Muscle of back (tissue), 11 donors: ENCODE data around the gene HTR3A. TPM values are rescaled to one million over a fixed set of nuclear protein-coding genes. Genes with fewer than 3 reads are reported as not detected.

ENCODE experiments used
- DNase-seq, 3 donors: peaks; one replicate each; pipeline versions ENCODE4 v3.0.0 to v3.0.0-alpha.2; 2013
- polyA plus RNA-seq, 10 donors: library from polyadenylated mRNA; unstranded; fragments of 120-200 nt; gene quantifications; one replicate each; pipeline ENCODE4 v1.2.1, GENCODE V29; 2013; ENCODE audit not compliant: insufficient read length in 10 of 10

HTR3A gene
- polyA plus RNA-seq, 10 donors: 0.08 to 0.18 (median 0.16) TPM; not detected in 4

DNA sequence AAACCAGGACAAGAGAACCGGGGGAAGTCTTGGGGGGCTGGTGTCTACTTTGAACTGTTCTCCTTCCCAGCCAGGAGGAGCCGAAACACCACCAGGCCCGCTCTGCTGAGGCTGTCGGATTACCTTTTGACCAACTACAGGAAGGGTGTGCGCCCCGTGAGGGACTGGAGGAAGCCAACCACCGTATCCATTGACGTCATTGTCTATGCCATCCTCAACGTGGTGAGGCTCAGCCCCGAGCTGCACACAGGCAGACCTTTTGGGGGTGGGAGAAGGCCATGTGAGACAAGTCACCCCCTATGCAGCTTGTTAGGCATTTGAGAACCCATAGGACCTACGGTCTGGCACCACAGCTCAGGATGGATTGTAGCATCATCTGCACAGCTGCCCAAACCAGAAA lies 2.8 kb downstream of the HTR3A start:
- no peak for DNase-seq

DNA sequence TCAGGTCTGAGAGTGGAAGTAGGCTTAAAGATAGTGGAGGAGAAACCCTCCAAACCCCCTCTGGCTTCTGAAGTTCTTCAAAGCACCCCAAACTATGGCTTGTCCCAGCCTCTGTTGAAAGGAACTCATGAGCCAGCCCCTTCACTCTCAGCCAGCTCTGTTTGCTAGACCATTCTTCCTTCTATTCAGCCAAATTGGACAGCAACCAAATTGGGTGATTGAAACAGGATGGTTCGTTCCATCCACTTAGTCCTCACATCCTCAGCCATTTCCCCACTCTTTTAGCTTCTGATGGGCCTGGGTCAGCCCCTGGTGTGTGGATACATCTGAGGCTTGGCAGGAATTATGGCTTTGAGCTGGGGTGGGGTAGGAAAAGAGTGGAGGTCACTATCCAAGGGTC lies 4.5 kb downstream of the HTR3A start:
- no peak for DNase-seq

GRCh38 chr11:113980785-113981184 lies 5.9 kb downstream of the HTR3A start:
- no peak for DNase-seq

- DNase-seq: no peak
Measured at GRCh38 chr11:113982306-113982705, 7.4 kb downstream of the HTR3A start.

DNA sequence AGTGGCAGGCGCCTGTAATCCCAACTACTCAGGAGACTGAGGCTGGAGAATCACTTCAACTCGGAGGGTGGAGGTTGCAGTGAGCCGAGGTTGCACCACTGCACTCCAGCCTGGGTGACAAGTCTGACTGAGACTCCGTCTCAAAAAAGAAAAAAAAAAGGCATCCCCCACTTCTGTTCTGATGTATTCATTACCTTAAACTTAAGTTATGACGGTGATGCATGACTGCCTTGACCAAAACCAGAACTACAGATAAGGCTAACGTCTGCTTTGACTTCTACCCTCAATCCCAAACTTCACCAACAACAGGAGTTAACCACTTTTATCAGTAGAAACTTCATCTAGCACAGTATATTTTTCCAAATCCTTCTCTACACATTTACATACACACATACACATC lies 9.9 kb downstream of the HTR3A start:
- DNase-seq: no peak

DNA sequence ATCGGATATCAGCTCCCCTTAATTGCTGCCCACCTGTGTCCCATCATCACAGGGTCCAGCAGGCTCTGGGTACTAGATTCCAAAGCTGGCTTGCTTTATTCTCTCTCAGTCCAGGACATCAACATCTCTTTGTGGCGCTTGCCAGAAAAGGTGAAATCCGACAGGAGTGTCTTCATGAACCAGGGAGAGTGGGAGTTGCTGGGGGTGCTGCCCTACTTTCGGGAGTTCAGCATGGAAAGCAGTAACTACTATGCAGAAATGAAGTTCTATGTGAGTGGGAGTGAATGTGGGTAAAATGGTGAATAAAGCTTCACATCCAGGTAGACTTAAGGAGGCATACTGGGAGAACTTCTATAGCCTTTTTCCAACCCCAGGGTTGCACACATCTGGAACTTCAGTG lies 11.0 kb downstream of the HTR3A start:
- no peak for DNase-seq

DNA sequence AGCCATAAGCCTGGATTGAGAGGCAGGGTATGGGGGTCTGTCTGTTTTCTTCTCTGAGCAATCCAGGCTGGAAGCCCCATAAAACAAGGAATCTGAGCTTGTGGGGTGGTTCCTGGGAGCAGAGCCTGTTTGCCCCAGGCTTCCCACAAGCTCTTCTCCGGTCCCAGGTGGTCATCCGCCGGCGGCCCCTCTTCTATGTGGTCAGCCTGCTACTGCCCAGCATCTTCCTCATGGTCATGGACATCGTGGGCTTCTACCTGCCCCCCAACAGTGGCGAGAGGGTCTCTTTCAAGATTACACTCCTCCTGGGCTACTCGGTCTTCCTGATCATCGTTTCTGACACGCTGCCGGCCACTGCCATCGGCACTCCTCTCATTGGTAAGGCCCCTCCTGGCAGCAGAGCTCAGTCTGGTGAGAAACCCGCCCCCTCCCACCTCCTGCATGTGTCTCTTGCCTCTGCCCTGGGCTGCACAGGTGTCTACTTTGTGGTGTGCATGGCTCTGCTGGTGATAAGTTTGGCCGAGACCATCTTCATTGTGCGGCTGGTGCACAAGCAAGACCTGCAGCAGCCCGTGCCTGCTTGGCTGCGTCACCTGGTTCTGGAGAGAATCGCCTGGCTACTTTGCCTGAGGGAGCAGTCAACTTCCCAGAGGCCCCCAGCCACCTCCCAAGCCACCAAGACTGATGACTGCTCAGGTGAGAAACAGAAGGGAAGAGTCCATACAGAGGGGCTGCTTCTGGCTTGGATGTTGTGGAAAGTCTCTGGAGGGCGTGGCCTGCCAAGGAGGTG lies 11.6 kb downstream of the HTR3A start:
- DNase-seq: no peak

GRCh38 chr11:113989381-113989780 lies 14.5 kb downstream of the HTR3A start:
- no peak for DNase-seq

GRCh38 chr11:113989916-113990315 lies 15.0 kb downstream of the HTR3A start:
- no peak for DNase-seq

GRCh38 chr11:113991170-113991569 lies 16.3 kb downstream of the HTR3A start:
- peak; percentile 38 to 67 (median 50) for DNase-seq

GRCh38 chr11:113991718-113992458 lies 17.0 kb downstream of the HTR3A start:
- no peak for DNase-seq

- DNase-seq: no peak
Measured at GRCh38 chr11:113992459-113993110, 17.7 kb downstream of the HTR3A start.

DNA sequence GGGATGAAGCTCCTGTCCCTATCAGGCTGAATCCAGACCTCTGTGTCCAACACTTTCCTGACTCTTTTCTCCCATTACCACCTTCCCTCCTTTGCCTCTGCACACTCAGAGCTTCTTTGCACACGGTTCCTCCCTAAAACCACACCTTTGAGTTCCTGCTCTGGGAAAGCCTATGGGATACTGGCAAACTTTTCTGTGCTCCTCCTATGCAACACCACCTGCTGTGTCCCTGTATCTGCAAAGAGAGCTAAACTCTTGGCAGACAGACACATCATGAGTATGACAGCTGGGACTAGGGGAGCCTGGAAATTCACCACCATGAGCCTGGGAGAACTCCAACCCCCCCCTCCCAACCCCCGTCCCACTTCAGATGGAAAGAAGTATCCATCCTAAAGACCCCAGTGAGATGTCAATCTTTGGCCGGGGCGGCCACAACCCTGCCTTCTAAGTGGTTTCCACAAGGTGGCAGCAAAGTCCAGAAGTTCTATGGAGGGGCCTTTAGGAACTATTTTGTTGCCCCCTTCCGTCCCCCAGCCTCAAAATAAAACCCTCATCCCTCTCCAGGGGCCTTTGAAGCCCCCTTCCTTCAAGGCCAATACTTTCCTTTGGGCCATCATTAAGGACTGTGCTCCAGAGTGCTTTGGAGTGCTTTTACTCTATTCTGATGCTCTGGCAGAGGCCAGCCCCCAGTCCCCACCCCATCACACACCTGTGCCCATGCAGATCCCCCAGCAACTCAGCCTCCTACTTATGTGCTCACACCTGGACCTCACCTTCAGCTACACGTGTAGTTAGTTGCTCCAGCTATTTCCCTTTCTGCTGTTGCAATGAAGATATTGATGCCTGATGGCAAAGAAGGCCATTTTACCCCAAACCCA lies 19.4 kb downstream of the HTR3A start:
- DNase-seq: peak in 1 of 3 donors; percentile 12

- no peak for DNase-seq
Measured at GRCh38 chr11:113997473-113997872, 22.6 kb downstream of the HTR3A start.

DNA sequence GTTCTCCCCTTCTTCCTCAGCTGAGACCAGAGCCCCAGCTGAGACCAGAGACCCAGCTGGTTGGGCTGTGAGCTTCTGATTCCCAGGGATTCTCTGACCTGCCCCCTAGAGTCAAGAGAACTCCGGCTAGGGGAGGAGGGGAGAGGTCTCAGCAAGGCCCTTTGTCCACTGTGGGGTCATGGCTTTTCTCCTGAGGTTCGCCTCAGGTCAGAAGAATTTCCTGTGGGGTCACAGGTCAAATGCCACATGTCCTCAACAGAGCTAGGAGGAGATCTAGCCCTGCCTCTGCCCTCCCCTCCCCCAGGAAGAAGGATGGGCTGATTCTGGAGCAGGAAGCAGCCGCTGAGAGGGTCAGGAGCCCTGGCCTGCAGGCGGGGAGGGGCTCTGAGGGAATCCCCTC lies 23.7 kb downstream of the HTR3A start:
- DNase-seq: no peak

GRCh38 chr11:114000526-114000925 lies 25.6 kb downstream of the HTR3A start:
- DNase-seq: no peak

DNA sequence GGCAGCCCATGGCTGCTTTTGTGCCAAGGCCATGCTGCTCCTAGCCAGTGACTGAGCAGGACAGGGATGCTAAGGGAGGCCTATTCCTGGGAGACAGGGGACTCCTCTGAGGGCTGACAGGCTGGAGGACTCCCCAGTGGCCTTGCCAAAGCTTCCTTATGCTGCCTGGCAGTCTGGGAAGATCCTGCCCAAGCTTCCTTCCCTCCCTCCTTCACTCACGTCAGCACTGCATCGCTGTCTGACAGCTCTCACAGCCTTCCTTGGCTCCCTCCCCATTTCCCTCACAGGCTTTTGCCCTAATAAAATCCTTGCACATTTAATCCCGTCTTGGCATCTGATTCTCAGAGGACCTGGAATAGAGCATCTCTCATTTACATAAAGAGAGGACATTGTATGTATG lies 26.5 kb downstream of the HTR3A start:
- no peak for DNase-seq

GRCh38 chr11:114008331-114008730 lies 33.4 kb downstream of the HTR3A start:
- no peak for DNase-seq

GRCh38 chr11:114010931-114011330 lies 36.0 kb downstream of the HTR3A start:
- no peak for DNase-seq

- DNase-seq: no peak
Measured at GRCh38 chr11:114011443-114011842, 36.5 kb downstream of the HTR3A start.

DNA sequence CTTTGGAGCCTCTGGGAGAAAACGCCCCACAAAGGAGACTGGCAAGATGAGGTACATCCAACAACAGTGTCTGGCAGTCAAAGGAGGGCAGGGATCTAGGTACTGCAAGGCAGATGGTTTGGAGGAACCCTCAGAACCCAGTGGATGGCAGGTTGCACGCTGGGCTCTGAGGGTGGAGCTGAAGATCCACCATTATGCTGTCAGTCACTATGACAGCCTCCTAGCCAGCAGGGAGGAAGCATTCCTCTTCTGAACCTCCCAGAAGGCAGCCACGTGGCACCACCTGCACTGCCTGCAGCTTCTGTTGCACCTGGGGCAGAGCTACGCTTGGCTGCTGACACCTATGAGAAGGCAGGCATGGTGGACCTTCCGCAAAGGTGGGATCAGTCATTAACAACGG lies 40.2 kb downstream of the HTR3A start:
- no peak for DNase-seq

DNA sequence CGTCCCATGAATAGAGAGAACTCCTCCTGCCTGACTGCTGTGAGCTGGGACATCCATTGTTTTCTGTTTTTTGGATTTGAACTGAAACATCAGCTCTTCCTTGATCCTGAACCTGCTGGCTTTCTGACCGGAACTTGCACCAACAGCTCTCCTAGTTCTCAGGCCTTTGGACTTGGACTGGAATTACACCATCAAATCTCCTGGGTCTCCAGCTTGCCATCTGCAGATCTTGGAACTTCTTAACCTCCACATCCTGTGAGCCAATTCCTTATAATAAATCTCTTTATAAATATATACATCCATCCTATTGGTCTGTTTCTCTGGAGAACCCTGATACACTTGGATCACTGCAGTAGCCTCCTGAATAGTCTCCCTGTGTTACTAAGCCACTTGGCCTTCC lies 42.1 kb downstream of the HTR3A start:
- peak in 1 of 3 donors; percentile 62 for DNase-seq
